Right lobe of liver (tissue), 6 donors: ENCODE measurements around the gene FARS2. TPM values are rescaled to one million over a fixed set of nuclear protein-coding genes. Genes with fewer than 3 reads are reported as not detected.

Source experiments
- ATAC-seq, 4 donors: fragments of 200-7000 bp; cut with Tn5 transposase; one replicate each; pipeline ENCODE4 v1.9.1; 2020; ENCODE audit warnings: mild to moderate bottlenecking in 4 of 4, moderate library complexity in 4 of 4
- DNase-seq, 3 donors: peaks; one replicate each; pipeline ENCODE4 v3.0.0-alpha.2; 2020
- H3K27ac ChIP-seq, 3 donors: fragments of 200-600 bp; one replicate each; pipeline ENCODE4 v1.8.0; 2022
- H3K27me3 ChIP-seq, 2 donors: fragments of 200-600 bp; one replicate each; pipeline ENCODE4 v1.8.0; 2022
- H3K36me3 ChIP-seq, 4 donors: fragments of 200-600 bp; sonication (generic) in 1 of 4; one replicate each; pipeline versions ENCODE4 v1.5.1 to v1.8.0; 2017 to 2022; ENCODE audit warnings: control low read depth in 1 of 4
- H3K4me1 ChIP-seq, 4 donors: fragments of 200-600 bp; sonication (generic) in 1 of 4; one replicate each; pipeline versions ENCODE4 v1.5.1 to v1.8.0; 2017 to 2022; ENCODE audit warnings: control low read depth in 1 of 4
- H3K4me3 ChIP-seq, 3 donors: fragments of 200-600 bp; one replicate each; pipeline ENCODE4 v1.8.0; 2022
- H3K9me3 ChIP-seq, 4 donors: fragments of 200-600 bp; sonication (generic) in 1 of 4; one replicate each; pipeline versions ENCODE4 v1.5.1 to v1.8.0; 2017 to 2022; ENCODE audit warnings: control low read depth in 1 of 4
- POLR2A ChIP-seq: fragments of 450-650 bp; IDR thresholded peaks from one replicate; pipeline ENCODE4 v1.6.1; 2017; ENCODE audit warnings: antibody characterized with exemption, mild to moderate bottlenecking
- WGBS: methylation state at CpG from one replicate; pipeline ENCODE4 v1.1.6; 2018; ENCODE audit warnings: low coverage, low lambda C conversion rate; ENCODE audit not compliant: insufficient coverage; ENCODE audit errors: missing lambda C conversion rate; 5-methylcytosine and 5-hydroxymethylcytosine counted together
- intact Hi-C, 2 donors: fragments of 100-400 bp; cut with DNase I; formaldehyde crosslinking; loops; one replicate each; pipeline versions ENCODE4 v1.11.2 to v1.14.1; 2022
- total RNA-seq, 6 experiments: library from RNA; depleted of rRNA in 2 of 6; stranded (reverse); fragments of >200 nt in 2 of 6; fragmentation: NEBNext Ultra II Directional in 3 of 6; extraction: Animal tissue kit (Norgen Biotek cat#: 25700) in 3 of 6; gene quantifications; one replicate each; pipeline versions ENCODE4 v1.1.0 to v1.2.4, GENCODE V29; 2016 to 2023
- TF ChIP-seq, protein P1 (sequence below), 4 donors: fragments of 200-600 bp in 3 of 4; fragments of 450-650 bp in 1 of 4; IDR thresholded peaks; one replicate each; pipeline versions ENCODE4 v1.5.1 to v1.8.0; 2016 to 2022; ENCODE audit warnings: antibody characterized with exemption in 4 of 4, mild to moderate bottlenecking in 2 of 4
- donor health status: DM: no; HTN: yes; CAD: no.
- donor health status: DM: no; HTN: no; CAD: no.
- donor health status: DM: no; HTN: no; CAD: no.
- donor health status: DM: no; HTN: yes; CAD: no.
- donor health status: DM: no; HTN: yes; CAD: no.

The FARS2 gene
- total RNA-seq, 6 experiments from 2014 or later = 7.2 to 12.9 (median 11.7) TPM

DNA sequence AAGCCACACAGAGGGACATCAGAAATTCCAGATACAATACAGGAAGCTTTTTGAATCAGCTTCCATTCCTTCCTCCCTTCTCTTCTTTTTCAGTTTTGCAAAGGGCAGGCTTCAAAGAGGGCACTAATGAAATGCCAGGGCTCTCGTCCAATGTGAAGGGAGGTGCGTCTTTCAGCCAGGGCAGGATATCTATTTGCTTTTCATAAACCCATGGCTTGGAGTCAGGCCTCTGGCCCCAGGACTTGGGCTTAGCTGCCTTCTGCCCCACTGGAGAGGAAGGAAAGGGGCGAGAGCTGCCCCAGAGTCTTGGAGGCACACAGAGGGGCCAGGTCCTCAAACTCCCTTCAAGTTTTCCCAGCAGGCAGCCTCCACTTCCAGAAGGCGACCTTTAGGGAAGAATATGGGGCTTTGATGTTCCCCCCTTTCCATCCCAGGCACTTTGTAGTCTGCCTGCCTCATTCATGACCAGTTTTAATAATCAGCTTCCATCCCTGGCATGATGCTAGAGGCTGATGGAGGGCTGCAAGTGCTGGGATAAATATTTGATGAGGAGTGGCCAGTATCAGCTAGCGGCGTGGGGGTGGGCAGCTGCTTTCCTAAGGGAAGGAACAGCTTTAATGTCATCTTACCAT, 510.6 kb downstream of the FARS2 start:
- TF ChIP-seq POLR2A = no peak
- TF ChIP-seq, protein P1, sequence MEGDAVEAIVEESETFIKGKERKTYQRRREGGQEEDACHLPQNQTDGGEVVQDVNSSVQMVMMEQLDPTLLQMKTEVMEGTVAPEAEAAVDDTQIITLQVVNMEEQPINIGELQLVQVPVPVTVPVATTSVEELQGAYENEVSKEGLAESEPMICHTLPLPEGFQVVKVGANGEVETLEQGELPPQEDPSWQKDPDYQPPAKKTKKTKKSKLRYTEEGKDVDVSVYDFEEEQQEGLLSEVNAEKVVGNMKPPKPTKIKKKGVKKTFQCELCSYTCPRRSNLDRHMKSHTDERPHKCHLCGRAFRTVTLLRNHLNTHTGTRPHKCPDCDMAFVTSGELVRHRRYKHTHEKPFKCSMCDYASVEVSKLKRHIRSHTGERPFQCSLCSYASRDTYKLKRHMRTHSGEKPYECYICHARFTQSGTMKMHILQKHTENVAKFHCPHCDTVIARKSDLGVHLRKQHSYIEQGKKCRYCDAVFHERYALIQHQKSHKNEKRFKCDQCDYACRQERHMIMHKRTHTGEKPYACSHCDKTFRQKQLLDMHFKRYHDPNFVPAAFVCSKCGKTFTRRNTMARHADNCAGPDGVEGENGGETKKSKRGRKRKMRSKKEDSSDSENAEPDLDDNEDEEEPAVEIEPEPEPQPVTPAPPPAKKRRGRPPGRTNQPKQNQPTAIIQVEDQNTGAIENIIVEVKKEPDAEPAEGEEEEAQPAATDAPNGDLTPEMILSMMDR (IDR thresholded peaks at IDR 0.05) = no peak
- no peaks in the 10 kb centered on the region for H3K4me1 ChIP-seq
- WGBS = 100% methylated on average over 5 of the region's 6 CpGs
- no peak for DNase-seq
- no peak for ATAC-seq
- no peak overlapping the region for H3K27ac ChIP-seq
- H3K9me3 ChIP-seq = no peaks in the 10 kb centered on the region
- H3K27me3 ChIP-seq = no peaks in the 10 kb centered on the region
- no peaks in the 10 kb centered on the region for H3K36me3 ChIP-seq
- H3K4me3 ChIP-seq = no peak overlapping the region
- intact Hi-C loops = no loop called here

DNA sequence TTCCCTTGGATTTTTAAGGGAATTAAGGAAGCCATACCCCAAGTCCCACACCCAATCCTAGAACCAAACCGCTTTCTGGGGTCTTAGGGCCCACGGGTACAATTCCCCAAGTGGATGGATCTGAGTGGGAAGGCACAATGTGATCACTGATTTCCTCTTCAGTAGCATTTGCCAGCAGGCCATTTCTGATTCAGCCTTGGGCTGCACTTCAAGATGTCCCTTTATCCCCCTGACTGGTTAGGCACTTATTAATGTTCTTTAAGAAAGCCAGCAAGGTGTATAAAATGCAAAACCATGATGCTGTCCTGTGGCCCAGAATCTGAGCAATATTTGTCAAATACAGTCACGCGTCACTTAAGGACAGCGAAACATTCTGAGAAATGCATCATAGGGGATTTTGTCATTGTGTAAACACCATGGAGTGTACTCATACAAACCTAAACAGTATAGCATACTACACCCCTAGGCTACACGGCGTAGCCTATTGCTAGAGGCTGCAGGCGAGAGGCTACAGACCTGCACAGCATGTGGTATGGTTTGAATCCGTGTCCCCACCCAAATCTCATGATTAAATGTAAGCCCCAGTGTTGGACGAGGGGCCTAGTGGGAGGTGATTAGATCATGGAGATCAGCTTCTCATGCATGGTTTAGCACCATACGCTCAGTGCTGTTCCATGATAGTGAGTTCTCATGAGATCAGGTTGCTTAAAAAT, 511.3 kb downstream of the FARS2 start:
- no peaks in the 10 kb centered on the region for H3K9me3 ChIP-seq
- H3K4me3 ChIP-seq = no peak overlapping the region
- intact Hi-C loops = no loop called here
- H3K27me3 ChIP-seq = no peaks in the 10 kb centered on the region
- DNase-seq (no peak), ATAC-seq (no peak)
- TF ChIP-seq POLR2A = no peak
- TF ChIP-seq, protein P1 (IDR thresholded peaks at IDR 0.05) = no peak
- no peak overlapping the region for H3K27ac ChIP-seq
- 94% methylated on average over 8 of the region's 11 CpGs for WGBS
- no peaks in the 10 kb centered on the region for H3K4me1 ChIP-seq
- H3K36me3 ChIP-seq = no peaks in the 10 kb centered on the region

DNA sequence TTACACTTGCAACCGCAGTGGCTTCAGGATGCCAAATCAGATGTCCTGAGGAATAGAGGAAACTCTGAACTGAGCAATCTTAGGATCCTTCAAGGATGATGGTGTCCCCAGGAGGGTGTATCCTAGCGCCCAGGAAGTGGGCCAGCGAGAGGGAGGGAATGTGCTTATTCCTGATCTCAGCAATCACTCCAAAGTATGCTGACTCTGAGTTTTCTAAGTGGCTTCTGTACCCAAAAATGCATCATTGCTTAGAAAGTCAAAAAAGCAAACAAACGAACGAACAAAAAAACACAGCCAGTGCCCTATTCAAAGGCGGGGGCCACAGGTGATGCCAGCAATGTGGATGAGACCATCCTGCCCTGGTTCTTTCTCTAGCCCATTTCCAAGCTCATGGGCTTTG, 514.8 kb downstream of the FARS2 start:
- H3K9me3 ChIP-seq = no peaks in the 10 kb centered on the region
- H3K4me1 ChIP-seq = no peaks in the 10 kb centered on the region
- ATAC-seq = no peak
- no peak for DNase-seq
- TF ChIP-seq, protein P1 (IDR thresholded peaks at IDR 0.05) = no peak
- TF ChIP-seq POLR2A = no peak
- intact Hi-C loops = no loop called here
- H3K27me3 ChIP-seq = no peaks in the 10 kb centered on the region
- no peak overlapping the region for H3K27ac ChIP-seq
- WGBS = 100% methylated on average over 2 of the region's 6 CpGs
- no peak overlapping the region for H3K4me3 ChIP-seq
- H3K36me3 ChIP-seq = no peaks in the 10 kb centered on the region

DNA sequence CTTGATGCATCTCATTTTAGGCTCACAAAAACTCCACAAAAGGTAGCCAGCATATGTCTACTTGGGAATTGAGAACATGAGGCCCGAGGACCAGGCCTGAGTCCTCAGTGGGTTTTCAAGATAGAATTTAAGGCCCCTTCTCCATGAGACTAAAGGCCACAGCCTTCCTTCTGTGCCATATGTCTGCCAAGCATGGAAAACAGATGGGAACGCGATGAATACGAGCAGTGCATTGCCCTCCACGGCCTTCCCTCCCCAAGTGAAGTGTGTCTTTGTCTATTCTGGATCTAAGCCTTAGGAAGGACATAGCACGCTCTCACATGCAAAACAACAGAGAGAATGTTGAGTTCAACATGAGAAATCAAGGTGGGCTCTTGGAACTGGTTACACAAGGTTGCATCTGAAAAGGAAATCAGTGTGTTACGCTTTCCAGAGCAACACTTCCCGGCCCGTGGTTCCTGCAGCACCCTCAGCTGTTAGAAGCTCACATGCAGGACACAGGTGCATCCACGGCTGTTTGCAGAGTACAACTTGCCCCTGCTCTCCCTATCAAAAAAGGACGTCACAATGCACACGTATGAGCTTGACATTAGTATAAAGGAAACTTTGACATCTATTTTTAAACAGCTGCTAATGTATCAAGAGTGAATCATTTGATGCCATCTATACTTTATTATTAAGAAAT, 515.5 kb downstream of the FARS2 start:
- TF ChIP-seq, protein P1 (IDR thresholded peaks at IDR 0.05) = no peak
- TF ChIP-seq POLR2A = no peak
- no peak overlapping the region for H3K4me3 ChIP-seq
- H3K27me3 ChIP-seq = no peaks in the 10 kb centered on the region
- intact Hi-C loops = no loop called here
- no peak overlapping the region for H3K27ac ChIP-seq
- no peaks in the 10 kb centered on the region for H3K4me1 ChIP-seq
- no peaks in the 10 kb centered on the region for H3K36me3 ChIP-seq
- WGBS = 70% methylated on average over 10 of the region's 12 CpGs
- ATAC-seq (no peak), DNase-seq (no peak)
- no peaks in the 10 kb centered on the region for H3K9me3 ChIP-seq
